ENCODE measurements around the gene DLGAP4. TPM values are rescaled to one million over a fixed set of nuclear protein-coding genes. Genes with fewer than 3 reads are reported as not detected.

DLGAP4 gene
- total RNA-seq, 5 donors from 2014 or later (not counting 1 experiment from before 2014, with no cell fraction given): 36.4 to 54.4 (median 43.9) TPM

DNA sequence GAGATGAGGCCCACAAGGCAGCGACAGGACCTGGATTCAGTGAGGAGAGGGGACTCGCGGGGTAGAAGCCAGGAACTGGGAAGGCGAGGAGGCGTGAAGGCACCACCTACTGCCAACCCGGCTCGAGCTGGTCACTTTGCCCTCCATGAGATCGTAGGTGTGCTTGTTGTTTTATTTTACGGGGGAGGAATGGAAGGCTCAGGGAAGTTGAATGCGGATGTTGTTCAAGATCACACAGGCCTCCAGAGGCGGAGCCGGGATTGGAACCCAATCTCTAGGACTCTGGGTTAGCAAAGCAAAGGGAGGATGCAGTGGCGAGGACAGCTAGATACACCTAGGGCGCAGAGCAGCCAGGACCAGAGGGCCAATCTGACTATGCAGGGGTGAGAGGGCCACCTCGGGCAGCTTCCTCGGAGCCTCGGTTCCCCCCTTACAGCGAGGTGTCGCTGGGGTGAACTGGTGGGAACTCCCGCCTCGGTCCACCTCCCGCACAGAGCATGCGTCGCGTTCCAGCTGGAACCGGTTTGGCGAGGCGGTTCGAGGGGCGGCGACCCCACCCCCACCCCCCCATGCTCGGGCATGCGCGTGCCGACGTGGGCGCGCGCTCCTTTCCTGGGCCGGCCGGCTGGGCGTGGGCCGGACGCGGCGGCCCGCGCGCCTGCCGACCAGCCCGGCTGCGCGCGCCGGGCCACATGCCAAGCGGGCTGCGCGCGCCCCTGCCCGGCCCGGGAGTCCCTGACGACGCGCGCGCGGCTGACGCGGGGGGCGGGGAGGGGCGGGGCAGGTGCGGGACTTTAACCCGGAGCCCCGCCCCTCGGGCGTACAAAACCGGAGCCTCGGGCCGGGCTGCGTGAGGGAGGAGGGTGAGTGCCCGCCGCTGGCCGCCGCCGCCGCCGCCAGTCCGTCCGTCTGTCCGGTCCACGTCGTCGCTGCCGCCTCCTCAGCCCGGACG is 154.8 kb downstream of the DLGAP4 start:
- CTCF ChIA-PET: interaction anchor here in 1 of 2 donors (0.8 kb wide), 1 partner anchor 22 kb away, joined by 4 read pairs; no protein-coding TSS in a partner anchor
- Mint-ChIP-seq H3K9me3 (no peaks in the 10 kb centered on the region), H3K4me3 (peak overlapping the region; percentile 75 to 98 (median 78)), H3K27ac (peak overlapping the region; percentile 93 to 96), H3K27me3 (no peaks in the 10 kb centered on the region), H3K36me3 (no peaks in the 10 kb centered on the region), H3K4me1 (peaks cover 43 to 50% (median 48%) of the 10 kb centered on the region in 3 donors)
- POLR2A ChIA-PET: interaction anchor here in 1 of 2 donors (0.6 to 1.0 kb wide), 2 partner anchors 138 to 507 kb away, joined by 3 to 4 read pairs; partner anchors contain the start of gene SCAND1
- Histone ChIP-seq H3K36me3 (ENCODE audit: control insufficient read depth in 2 of 2, extremely low read depth in 1 of 2, insufficient read depth in 1 of 2, low read length in 1 of 2) (no peaks in the 10 kb centered on the region), H3K4me3 (ENCODE audit: control insufficient read depth in 1 of 2, extremely low read depth in 1 of 2, low read length in 1 of 2) (peak overlapping the region; percentile 38 to 62), H3K4me1 (ENCODE audit: control insufficient read depth in 1 of 2, extremely low read depth in 1 of 2, insufficient read depth in 2 of 2, low read length in 2 of 2) (peaks cover 30 to 49% of the 10 kb centered on the region in 2 experiments), H3K9me3 (no peaks in the 10 kb centered on the region), H3K27ac (ENCODE audit: low read length) (peak overlapping the region; percentile 100), H3K27me3 (replicated peaks in 1 of 2; ENCODE audit: control insufficient read depth in 2 of 2, extremely low read depth in 1 of 2, insufficient read depth in 2 of 2, low read length in 1 of 2) (no peaks in the 10 kb centered on the region)
- 11% methylated on average over 91 of the region's 96 CpGs for WGBS (ENCODE audit: insufficient coverage)
- DNase-seq: peak; percentile 79 to 96 (median 88)
- ATAC-seq (replicated peaks in 1 of 4): peak; percentile 79 to 86 (median 82)

DNA sequence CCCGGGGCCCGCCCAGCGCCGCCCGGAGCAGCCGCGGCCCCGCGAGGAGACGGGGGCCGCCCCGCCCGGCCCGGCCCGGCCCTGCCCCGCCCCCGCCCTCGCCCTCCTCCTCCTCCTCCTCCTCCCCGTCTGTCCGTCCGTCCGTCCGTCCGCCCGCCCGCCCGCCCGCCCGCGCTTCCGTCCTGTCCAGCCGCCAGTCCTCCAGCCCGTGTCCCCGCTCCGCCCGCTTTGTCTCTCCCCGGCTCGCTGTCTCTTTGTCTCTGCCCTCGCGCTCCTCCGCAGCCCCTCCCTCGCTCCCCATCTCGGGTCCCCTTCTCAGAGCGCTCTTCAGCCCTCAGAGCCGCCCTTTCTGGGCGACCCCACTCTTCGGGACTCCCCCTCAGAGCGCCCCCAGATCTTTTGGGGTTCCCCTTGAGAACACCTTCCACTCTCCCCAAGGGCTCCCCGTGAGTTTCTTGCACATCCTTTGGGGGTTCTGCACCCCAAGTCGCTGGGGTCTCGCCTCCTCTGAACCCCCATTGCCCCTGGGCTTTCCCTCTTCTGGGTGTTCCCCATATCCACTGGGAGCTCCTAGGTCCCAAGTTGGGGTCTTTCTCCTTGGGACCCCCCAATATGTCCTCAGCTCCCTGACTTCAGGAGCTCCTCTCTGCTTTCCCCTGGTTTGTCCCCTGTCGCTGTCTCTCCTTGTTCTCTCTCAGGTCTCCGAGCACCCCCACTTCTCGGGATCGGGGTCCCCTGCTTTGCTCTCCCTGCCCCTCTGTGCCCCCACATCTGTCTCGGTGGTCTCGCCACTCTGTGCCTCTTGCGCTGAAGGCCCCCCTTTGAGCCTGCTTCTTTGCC is 155.7 kb downstream of the DLGAP4 start:
- DNase-seq (peak in 30 of 35 experiments; percentile 8 to 55 (median 22)), ATAC-seq (replicated peaks in 1 of 4) (peak; percentile 40 to 47 (median 46))
- Histone ChIP-seq H3K4me3 (ENCODE audit: control insufficient read depth in 1 of 2, extremely low read depth in 1 of 2, low read length in 1 of 2) (peak overlapping the region; percentile 62 to 85), H3K27ac (ENCODE audit: low read length) (peak overlapping the region; percentile 59), H3K4me1 (ENCODE audit: control insufficient read depth in 1 of 2, extremely low read depth in 1 of 2, insufficient read depth in 2 of 2, low read length in 2 of 2) (peaks cover 35 to 58% of the 10 kb centered on the region in 2 experiments), H3K9me3 (no peaks in the 10 kb centered on the region), H3K27me3 (replicated peaks in 1 of 2; ENCODE audit: control insufficient read depth in 2 of 2, extremely low read depth in 1 of 2, insufficient read depth in 2 of 2, low read length in 1 of 2) (no peaks in the 10 kb centered on the region), H3K36me3 (ENCODE audit: control insufficient read depth in 2 of 2, extremely low read depth in 1 of 2, insufficient read depth in 1 of 2, low read length in 1 of 2) (no peaks in the 10 kb centered on the region)
- no peaks in the 10 kb centered on the region for H3K36me3 Mint-ChIP-seq
- H3K4me3 Mint-ChIP-seq: peak overlapping the region; percentile 90 to 98 (median 91)
- H3K27ac Mint-ChIP-seq: peak overlapping the region; percentile 90 to 93
- no peaks in the 10 kb centered on the region for H3K27me3 Mint-ChIP-seq
- no peaks in the 10 kb centered on the region for H3K9me3 Mint-ChIP-seq
- 3% methylated on average over 28 of the region's 58 CpGs for WGBS (ENCODE audit: insufficient coverage)
- ChIA-PET POLR2A (interaction anchor here in 1 of 2 donors (1.0 kb wide), 1 partner anchor 508 kb away, joined by 3 read pairs; the partner anchor contains the start of gene SCAND1), CTCF (interaction anchor here in 1 of 2 donors (0.6 to 0.9 kb wide), 2 partner anchors 15 to 312 kb away, joined by 4 to 5 read pairs; partner anchors contain the start of gene DSN1)
- peaks cover 52 to 59% (median 57%) of the 10 kb centered on the region in 3 donors for H3K4me1 Mint-ChIP-seq

DNA sequence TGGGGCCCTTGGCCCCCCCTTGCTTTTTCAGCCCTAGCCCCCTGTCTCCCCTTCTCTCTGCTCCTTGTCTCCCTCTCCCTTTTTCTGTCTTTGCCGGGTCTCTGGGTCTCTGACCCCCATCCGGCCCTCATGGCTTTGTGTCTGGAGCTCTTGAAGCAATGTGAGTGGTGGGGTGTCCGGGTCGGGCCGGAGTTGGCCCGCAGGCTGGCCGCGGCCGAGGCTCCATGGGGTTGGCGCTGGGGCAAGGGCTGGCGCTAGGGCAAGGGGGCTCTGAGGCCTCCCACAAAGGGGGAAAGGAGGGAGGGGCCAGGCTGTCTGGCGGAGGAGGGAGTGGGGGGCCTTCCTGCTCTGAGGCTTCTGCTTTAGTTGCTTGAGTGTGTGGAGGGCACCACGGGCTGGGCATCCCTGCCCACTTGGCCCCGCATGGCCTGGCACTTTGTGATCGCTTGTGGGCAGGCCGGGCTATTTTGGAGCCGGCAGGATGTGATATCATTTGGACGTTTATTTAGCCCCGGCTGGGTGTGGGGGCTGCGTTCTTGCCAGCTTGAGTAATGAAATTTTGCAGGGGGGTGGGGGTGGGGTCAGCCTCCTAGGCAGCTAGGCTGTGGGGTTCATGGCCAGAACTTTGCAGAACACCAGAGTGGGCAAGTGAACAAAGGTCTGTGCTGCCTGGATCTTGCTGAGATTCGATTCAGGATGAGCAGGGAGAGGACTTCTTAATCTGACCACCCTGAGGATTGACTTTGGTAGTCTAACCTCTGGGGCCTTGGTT is 156.5 kb downstream of the DLGAP4 start:
- no peaks in the 10 kb centered on the region for H3K36me3 ChIP-seq (ENCODE audit: control insufficient read depth in 2 of 2, extremely low read depth in 1 of 2, insufficient read depth in 1 of 2, low read length in 1 of 2)
- H3K36me3 Mint-ChIP-seq: no peaks in the 10 kb centered on the region
- peak overlapping the region; percentile 90 to 93 for H3K27ac Mint-ChIP-seq
- no peaks in the 10 kb centered on the region for H3K9me3 ChIP-seq
- peak overlapping the region; percentile 59 for H3K27ac ChIP-seq (ENCODE audit: low read length)
- H3K4me1 Mint-ChIP-seq: peaks cover 60 to 67% (median 65%) of the 10 kb centered on the region in 3 donors
- DNase-seq (peak in 2 of 35 experiments; percentile 12 to 22), ATAC-seq (replicated peaks in 1 of 4) (no peak)
- peak overlapping the region; percentile 62 to 85 for H3K4me3 ChIP-seq (ENCODE audit: control insufficient read depth in 1 of 2, extremely low read depth in 1 of 2, low read length in 1 of 2)
- 26% methylated on average over 18 of the region's 21 CpGs for WGBS (ENCODE audit: insufficient coverage)
- no peaks in the 10 kb centered on the region for H3K27me3 Mint-ChIP-seq
- H3K9me3 Mint-ChIP-seq: no peaks in the 10 kb centered on the region
- H3K4me3 Mint-ChIP-seq: peak overlapping the region; percentile 90 to 98 (median 91)
- no peaks in the 10 kb centered on the region for H3K27me3 ChIP-seq (replicated peaks in 1 of 2; ENCODE audit: control insufficient read depth in 2 of 2, extremely low read depth in 1 of 2, insufficient read depth in 2 of 2, low read length in 1 of 2)
- ChIA-PET POLR2A (interaction anchor here in 1 of 2 donors (0.6 kb wide), 1 partner anchor 289 kb away, joined by 4 read pairs; no protein-coding TSS in a partner anchor), CTCF (interaction anchor here in 1 of 2 donors (0.9 kb wide), 1 partner anchor 311 kb away, joined by 4 read pairs; the partner anchor contains the start of gene DSN1)
- peaks cover 42 to 66% of the 10 kb centered on the region in 2 experiments for H3K4me1 ChIP-seq (ENCODE audit: control insufficient read depth in 1 of 2, extremely low read depth in 1 of 2, insufficient read depth in 2 of 2, low read length in 2 of 2)

DNA sequence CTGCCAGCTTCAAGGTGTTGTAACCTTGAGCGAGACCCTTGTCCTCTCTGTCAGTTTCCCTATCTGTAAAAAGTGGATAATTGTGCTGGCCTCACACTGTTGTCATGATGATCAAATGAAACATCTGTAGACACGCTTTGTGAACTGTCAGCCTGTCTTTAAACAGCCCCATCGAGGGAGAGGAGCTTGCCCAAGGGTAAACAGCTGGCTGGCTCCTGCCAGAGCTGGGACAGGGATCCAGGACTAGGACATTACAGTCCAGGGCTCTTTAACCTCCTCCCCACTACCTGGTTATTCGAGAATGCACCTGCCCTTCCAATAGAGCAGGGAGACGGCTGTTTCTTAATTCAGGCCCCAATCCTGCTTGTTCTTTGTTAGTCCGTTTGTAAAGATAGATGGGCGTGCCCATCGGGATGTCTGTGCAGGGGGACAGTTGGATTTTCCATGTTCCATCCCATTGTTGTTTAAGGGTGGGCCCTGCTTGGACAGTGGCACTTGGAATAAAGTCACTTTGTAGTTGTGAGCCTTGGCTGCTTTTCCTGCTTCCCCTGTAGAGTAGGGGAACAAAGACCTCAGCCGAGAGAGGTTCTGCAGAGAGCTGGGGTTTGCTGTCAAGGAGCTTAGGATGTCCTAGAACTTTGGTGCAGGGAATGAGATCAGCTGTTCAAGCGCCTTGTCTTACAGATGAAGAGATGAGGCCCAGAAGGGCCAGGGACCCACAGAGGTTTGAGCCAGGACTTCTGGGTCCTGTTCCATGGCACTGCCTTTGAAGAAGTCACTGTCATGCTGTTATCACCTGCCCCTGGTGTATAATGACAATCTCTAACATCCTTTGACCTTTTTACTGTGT is 157.3 kb downstream of the DLGAP4 start:
- H3K4me3 ChIP-seq (ENCODE audit: control insufficient read depth in 1 of 2, extremely low read depth in 1 of 2, low read length in 1 of 2): peak overlapping the region; percentile 62 to 85
- no peaks in the 10 kb centered on the region for H3K36me3 ChIP-seq (ENCODE audit: control insufficient read depth in 2 of 2, extremely low read depth in 1 of 2, insufficient read depth in 1 of 2, low read length in 1 of 2)
- no peaks in the 10 kb centered on the region for H3K27me3 ChIP-seq (replicated peaks in 1 of 2; ENCODE audit: control insufficient read depth in 2 of 2, extremely low read depth in 1 of 2, insufficient read depth in 2 of 2, low read length in 1 of 2)
- no peaks in the 10 kb centered on the region for H3K9me3 ChIP-seq
- H3K4me1 Mint-ChIP-seq: peaks cover 68 to 75% (median 73%) of the 10 kb centered on the region in 3 donors
- ChIA-PET CTCF (interaction anchor here (0.5 to 0.7 kb wide), 2 partner anchors 310 to 551 kb away, joined by 3 read pairs; partner anchors contain the start of gene DSN1 (in 1 of the 2)), POLR2A (interaction anchor here in 1 of 2 donors (0.6 kb wide), 1 partner anchor 657 kb away, joined by 3 read pairs; no protein-coding TSS in a partner anchor)
- H3K27ac ChIP-seq (ENCODE audit: low read length): peak overlapping the region; percentile 59
- peak overlapping the region; percentile 90 to 93 for H3K27ac Mint-ChIP-seq
- H3K4me1 ChIP-seq (ENCODE audit: control insufficient read depth in 1 of 2, extremely low read depth in 1 of 2, insufficient read depth in 2 of 2, low read length in 2 of 2): peaks cover 50 to 74% of the 10 kb centered on the region in 2 experiments
- H3K4me3 Mint-ChIP-seq: peak overlapping the region; percentile 90 to 98 (median 91)
- ATAC-seq (replicated peaks in 1 of 4) (no peak), DNase-seq (no peak)
- H3K27me3 Mint-ChIP-seq: no peaks in the 10 kb centered on the region
- no peaks in the 10 kb centered on the region for H3K36me3 Mint-ChIP-seq
- H3K9me3 Mint-ChIP-seq: no peaks in the 10 kb centered on the region
- 79% methylated on average over 10 of the region's 10 CpGs for WGBS (ENCODE audit: insufficient coverage)
